Liver (tissue), 9 donors: ENCODE data around the gene ANO8. TPM values are rescaled to one million over a fixed set of nuclear protein-coding genes. Genes with fewer than 3 reads are reported as not detected.
"Not testable (repeated sequence)": the region's sequence is repeated elsewhere in the genome, so short reads cannot be mapped to it uniquely, and the experiment has no call there.

ENCODE experiments used
- DNase-seq: peaks from one replicate; pipeline ENCODE4 v3.0.0-alpha.2; 2017; ENCODE audit warnings: low spot score
- H3K27ac ChIP-seq, 2 donors: one replicate each; pipeline ENCODE4 v1.7.0; 2013; ENCODE audit warnings: inconsistent platforms in 2 of 2, low read length in 2 of 2, control low read depth in 1 of 2, low read depth in 1 of 2, mild to moderate bottlenecking in 1 of 2
- H3K27me3 ChIP-seq, 4 donors: one replicate each; pipeline versions ENCODE4 v1.6.1 to v1.7.0; 2013; ENCODE audit warnings: low read length in 3 of 4, inconsistent platforms in 1 of 4, mild to moderate bottlenecking in 1 of 4, moderate library complexity in 1 of 4; ENCODE audit not compliant: control insufficient read depth in 4 of 4, insufficient read depth in 4 of 4
- H3K36me3 ChIP-seq, 4 donors: one replicate each; pipeline versions ENCODE4 v1.6.1 to v1.7.0; 2013; ENCODE audit warnings: low read length in 3 of 4, mild to moderate bottlenecking in 3 of 4, low read depth in 1 of 4, moderate library complexity in 1 of 4; ENCODE audit not compliant: control insufficient read depth in 4 of 4, insufficient read depth in 3 of 4
- H3K4me1 ChIP-seq, 4 donors: one replicate each; pipeline versions ENCODE4 v1.6.1 to v1.7.0; 2013; ENCODE audit warnings: low read length in 3 of 4, mild to moderate bottlenecking in 3 of 4, moderate library complexity in 1 of 4; ENCODE audit not compliant: control insufficient read depth in 4 of 4, insufficient read depth in 4 of 4
- H3K4me3 ChIP-seq, 3 donors: one replicate each; pipeline versions ENCODE4 v1.6.1 to v1.7.0; 2013; ENCODE audit warnings: low read length in 3 of 3, control low read depth in 1 of 3, low read depth in 1 of 3, mild to moderate bottlenecking in 1 of 3
- H3K9ac ChIP-seq, 2 donors: one replicate each; pipeline ENCODE4 v1.7.0; 2013; ENCODE audit warnings: low read length in 2 of 2, mild to moderate bottlenecking in 2 of 2, moderate library complexity in 2 of 2, control low read depth in 1 of 2, low read depth in 1 of 2
- H3K9me3 ChIP-seq, 4 donors: one replicate each; pipeline versions ENCODE4 v1.6.1 to v1.7.0; 2013; ENCODE audit warnings: low read length in 3 of 4; ENCODE audit not compliant: control insufficient read depth in 4 of 4
- ATF3 ChIP-seq: IDR thresholded peaks from 2 replicates; pipeline ENCODE4 v1.6.1; 2016; ENCODE audit warnings: antibody characterized with exemption
- EGR1 ChIP-seq, 2 donors: IDR thresholded peaks; 2 replicates each; pipeline ENCODE4 v1.6.1; 2016 to 2018; ENCODE audit warnings: antibody characterized with exemption in 2 of 2, low read depth in 2 of 2
- FOXA1 ChIP-seq: IDR thresholded peaks from 2 replicates; pipeline ENCODE4 v1.6.1; 2016; ENCODE audit warnings: antibody characterized with exemption
- FOXA2 ChIP-seq: IDR thresholded peaks from 2 replicates; pipeline ENCODE4 v1.6.1; 2016; ENCODE audit warnings: antibody characterized with exemption
- GABPA ChIP-seq, 2 donors: IDR thresholded peaks in 1 of 2; conservative IDR thresholded peaks in 1 of 2; 2 replicates each; pipeline ENCODE4 v1.6.1; 2016; ENCODE audit warnings: antibody characterized with exemption in 2 of 2, mild to moderate bottlenecking in 1 of 2, moderate library complexity in 1 of 2
- HNF4A ChIP-seq, 2 donors: conservative IDR thresholded peaks; 2 replicates each; pipeline ENCODE4 v1.6.1; 2016; ENCODE audit warnings: antibody characterized with exemption in 2 of 2, mild to moderate bottlenecking in 2 of 2
- NR2F2 ChIP-seq: IDR thresholded peaks from 2 replicates; pipeline ENCODE4 v1.6.1; 2016; ENCODE audit warnings: antibody characterized with exemption
- RAD21 ChIP-seq, 2 donors: IDR thresholded peaks; 2 replicates each; pipeline ENCODE4 v1.6.1; 2016; ENCODE audit warnings: antibody characterized with exemption in 2 of 2, mild to moderate bottlenecking in 2 of 2
- RXRA ChIP-seq, 2 donors: IDR thresholded peaks; 2 replicates each; pipeline ENCODE4 v1.6.1; 2017 to 2018; ENCODE audit warnings: antibody characterized with exemption in 2 of 2, mild to moderate bottlenecking in 1 of 2
- SP1 ChIP-seq: IDR thresholded peaks from 2 replicates; pipeline ENCODE4 v1.6.1; 2018; ENCODE audit warnings: antibody characterized with exemption, mild to moderate bottlenecking
- WGBS: extraction: QIAGEN DNeasy Blood & Tissue Kit; methylation state at CpG from one replicate; pipeline ENCODE4 v1.1.7; 2013; 5-methylcytosine and 5-hydroxymethylcytosine counted together
- polyA plus RNA-seq, 2 donors: library from polyadenylated mRNA; stranded (reverse) in 1 of 2; unstranded in 1 of 2; fragments of 200-250 nt in 1 of 2; fragments of >200 nt in 1 of 2; fragmentation: Nextera tagmentation in 1 of 2; extraction: Ambion mirVana in 1 of 2; gene quantifications; one replicate each; pipeline versions ENCODE4 v1.2.1 to v1.2.3, GENCODE V29; 2013 to 2015
- total RNA-seq, 2 donors: library from RNA; depleted of rRNA; stranded (reverse); fragments of >200 nt; gene quantifications; one replicate each; pipeline ENCODE4 v1.2.3, GENCODE V29; 2014
- TF ChIP-seq, protein P1 (sequence below): IDR thresholded peaks from 2 replicates; pipeline ENCODE4 v1.6.1; 2016; ENCODE audit warnings: antibody characterized with exemption, mild to moderate bottlenecking
- donor health status: healthy.
- donor health status: healthy.
- donor health status: healthy.
- donor health status: healthy.
- donor health status: healthy.

The ANO8 gene
- total and polyA plus RNA-seq, 4 donors = 0.75 to 5.8 (median 2.1) TPM

DNA sequence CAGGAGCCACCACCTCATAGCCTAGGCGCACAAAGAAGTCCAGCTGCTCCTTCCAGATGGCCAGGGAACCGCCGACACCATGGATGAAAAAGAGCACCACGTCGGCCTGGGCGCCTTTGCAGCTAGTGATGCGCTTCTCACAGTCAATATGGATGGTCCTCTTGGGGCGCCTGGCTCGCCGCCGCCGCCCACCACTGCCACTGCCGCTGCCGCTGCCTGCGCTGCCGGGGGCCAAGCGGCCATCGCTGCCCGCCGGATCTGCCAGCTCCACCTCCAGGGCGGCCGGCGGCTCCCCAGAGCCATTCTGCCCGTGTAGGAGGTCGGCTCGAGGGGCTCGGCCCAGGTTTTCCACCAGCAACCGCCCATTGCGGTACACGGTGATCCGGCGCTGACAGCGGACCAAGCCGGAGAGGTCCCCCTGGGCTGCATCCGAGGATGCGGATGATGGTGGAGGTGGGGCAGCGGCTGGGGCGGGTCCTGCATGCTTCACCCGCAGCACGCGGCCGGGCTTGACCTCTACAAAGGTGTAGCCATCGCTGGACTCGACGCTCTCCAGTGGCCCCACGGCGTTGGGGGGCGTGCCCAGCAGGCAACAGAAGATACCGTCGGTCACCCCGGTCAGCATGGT, 33.5 kb downstream of the ANO8 start:
- no peak overlapping the region for H3K27ac ChIP-seq
- TF ChIP-seq FOXA1 = no peak
- TF ChIP-seq RXRA (IDR thresholded peaks at IDR 0.05) = no peak
- TF ChIP-seq GABPA (IDR thresholded peaks at IDR 0.05 in 1 of 2, conservative IDR thresholded peaks at IDR 0.05 in 1 of 2) = no peak
- no peaks in the 10 kb centered on the region for H3K27me3 ChIP-seq
- DNase-seq = no peak
- peaks cover 0 to 4% (median 0%) of the 10 kb centered on the region in 4 donors for H3K36me3 ChIP-seq
- H3K9ac ChIP-seq = no peak overlapping the region
- H3K4me3 ChIP-seq = no peak overlapping the region
- 96% methylated on average over 51 of the region's 51 CpGs for WGBS
- peaks cover 12 to 32% (median 26%) of the 10 kb centered on the region in 4 donors for H3K4me1 ChIP-seq
- H3K9me3 ChIP-seq = peaks cover 0 to 4% (median 3%) of the 10 kb centered on the region in 4 donors

GRCh38 chr19:17296976-17297375, 37.7 kb downstream of the ANO8 start:
- Histone ChIP-seq H3K27me3 (no peaks in the 10 kb centered on the region), H3K4me3 (no peak overlapping the region), H3K27ac (no peak overlapping the region), H3K4me1 (peaks cover 0 to 2% (median under 1%) of the 10 kb centered on the region in 4 donors), H3K9ac (no peak overlapping the region), H3K9me3 (peaks cover 0 to 4% (median 3%) of the 10 kb centered on the region in 4 donors), H3K36me3 (peaks cover 0 to 9% (median 2%) of the 10 kb centered on the region in 4 donors)
- WGBS = 95% methylated on average over 6 of the region's 6 CpGs
- TF ChIP-seq NR2F2 (no peak), EGR1 (IDR thresholded peaks at IDR 0.05; ENCODE audit: low read depth in 2 of 2) (no peak), FOXA2 (no peak), GABPA (IDR thresholded peaks at IDR 0.05 in 1 of 2, conservative IDR thresholded peaks at IDR 0.05 in 1 of 2) (no peak), ATF3 (no peak), FOXA1 (no peak), HNF4A (conservative IDR thresholded peaks at IDR 0.05) (no peak)
- TF ChIP-seq, protein P1, sequence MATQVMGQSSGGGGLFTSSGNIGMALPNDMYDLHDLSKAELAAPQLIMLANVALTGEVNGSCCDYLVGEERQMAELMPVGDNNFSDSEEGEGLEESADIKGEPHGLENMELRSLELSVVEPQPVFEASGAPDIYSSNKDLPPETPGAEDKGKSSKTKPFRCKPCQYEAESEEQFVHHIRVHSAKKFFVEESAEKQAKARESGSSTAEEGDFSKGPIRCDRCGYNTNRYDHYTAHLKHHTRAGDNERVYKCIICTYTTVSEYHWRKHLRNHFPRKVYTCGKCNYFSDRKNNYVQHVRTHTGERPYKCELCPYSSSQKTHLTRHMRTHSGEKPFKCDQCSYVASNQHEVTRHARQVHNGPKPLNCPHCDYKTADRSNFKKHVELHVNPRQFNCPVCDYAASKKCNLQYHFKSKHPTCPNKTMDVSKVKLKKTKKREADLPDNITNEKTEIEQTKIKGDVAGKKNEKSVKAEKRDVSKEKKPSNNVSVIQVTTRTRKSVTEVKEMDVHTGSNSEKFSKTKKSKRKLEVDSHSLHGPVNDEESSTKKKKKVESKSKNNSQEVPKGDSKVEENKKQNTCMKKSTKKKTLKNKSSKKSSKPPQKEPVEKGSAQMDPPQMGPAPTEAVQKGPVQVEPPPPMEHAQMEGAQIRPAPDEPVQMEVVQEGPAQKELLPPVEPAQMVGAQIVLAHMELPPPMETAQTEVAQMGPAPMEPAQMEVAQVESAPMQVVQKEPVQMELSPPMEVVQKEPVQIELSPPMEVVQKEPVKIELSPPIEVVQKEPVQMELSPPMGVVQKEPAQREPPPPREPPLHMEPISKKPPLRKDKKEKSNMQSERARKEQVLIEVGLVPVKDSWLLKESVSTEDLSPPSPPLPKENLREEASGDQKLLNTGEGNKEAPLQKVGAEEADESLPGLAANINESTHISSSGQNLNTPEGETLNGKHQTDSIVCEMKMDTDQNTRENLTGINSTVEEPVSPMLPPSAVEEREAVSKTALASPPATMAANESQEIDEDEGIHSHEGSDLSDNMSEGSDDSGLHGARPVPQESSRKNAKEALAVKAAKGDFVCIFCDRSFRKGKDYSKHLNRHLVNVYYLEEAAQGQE = no peak
- no peak for DNase-seq

DNA sequence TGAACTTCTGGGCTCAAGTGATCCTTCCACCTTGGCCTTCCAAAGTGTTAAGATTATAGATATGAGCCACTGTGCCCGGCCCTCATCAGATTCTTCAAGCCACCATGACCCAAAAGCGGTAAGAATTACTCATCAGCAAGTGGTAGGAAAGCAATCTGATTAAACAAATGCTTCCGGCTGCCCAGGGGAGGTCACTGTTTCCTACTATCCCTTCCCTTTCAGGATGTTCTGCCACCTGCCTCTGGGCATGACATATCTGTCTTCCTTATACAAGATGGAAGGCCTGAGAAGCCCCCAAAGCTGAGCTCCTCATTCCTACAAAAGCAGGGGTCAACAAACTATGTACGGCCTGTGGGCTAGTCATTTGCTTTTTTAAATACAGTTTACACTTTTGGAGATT, 38.4 kb downstream of the ANO8 start:
- peaks cover 0 to 2% (median 0%) of the 10 kb centered on the region in 4 donors for H3K4me1 ChIP-seq
- no peak overlapping the region for H3K27ac ChIP-seq
- H3K9me3 ChIP-seq = peaks cover 0 to 4% (median 3%) of the 10 kb centered on the region in 4 donors
- no peak for DNase-seq
- TF ChIP-seq RAD21 (IDR thresholded peaks at IDR 0.05) (peak in 1 of 2 donors; percentile 13), SP1 (no peak)
- H3K27me3 ChIP-seq = no peaks in the 10 kb centered on the region
- H3K9ac ChIP-seq = no peak overlapping the region
- peaks cover 0 to 9% (median 2%) of the 10 kb centered on the region in 4 donors for H3K36me3 ChIP-seq
- H3K4me3 ChIP-seq = no peak overlapping the region
- WGBS = 82% methylated on average over 4 of the region's 4 CpGs

DNA sequence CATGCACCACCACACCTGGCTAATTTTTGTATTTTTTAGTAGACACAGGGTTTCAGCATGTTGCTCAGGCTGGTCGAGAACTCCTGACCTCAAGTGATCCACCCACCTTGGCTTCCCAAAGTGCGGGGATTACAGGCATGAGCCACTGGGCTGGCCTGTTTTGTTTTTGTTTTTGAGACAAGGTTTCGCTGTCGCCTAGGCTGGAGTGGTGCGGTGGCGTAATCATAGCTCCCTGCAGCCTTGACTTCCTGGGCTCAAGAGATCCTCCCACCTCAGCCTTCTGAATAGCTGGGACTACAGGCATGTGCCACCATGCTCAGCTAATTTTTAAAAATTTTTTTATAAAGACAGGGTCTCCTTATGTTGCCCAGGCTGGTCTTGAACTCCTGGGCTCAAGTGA, 39.1 kb downstream of the ANO8 start:
- H3K27me3 ChIP-seq, H3K36me3 ChIP-seq, H3K4me1 ChIP-seq, H3K9ac ChIP-seq, H3K9me3 ChIP-seq, DNase-seq, H3K4me3 ChIP-seq, H3K27ac ChIP-seq: not testable (repeated sequence)
- 96% methylated on average over 6 of the region's 6 CpGs for whole genome bisulfite sequencing
